Loucy (cell line): ENCODE data around the gene SOS1.

Experiments used
- H2AFZ ChIP-seq: fragments of 200-600 bp; sonication (generic); 2 replicates; pipeline ENCODE4 v1.6.0; 2016; ENCODE audit warnings: antibody characterized with exemption, mild to moderate bottlenecking, low read length, moderate library complexity
- H3F3A ChIP-seq: fragments of 200-600 bp; 2 replicates; pipeline ENCODE4 v1.6.0; 2016; ENCODE audit warnings: antibody characterized with exemption, low read depth, mild to moderate bottlenecking
- H3K27me3 ChIP-seq: fragments of 200-600 bp; sonication (generic); 2 replicates; pipeline ENCODE4 v1.6.1; 2014; ENCODE audit warnings: low read length, mild to moderate bottlenecking; ENCODE audit not compliant: insufficient read depth, poor library complexity, severe bottlenecking
- H3K36me3 ChIP-seq: fragments of 200-600 bp; sonication (generic); 2 replicates; pipeline ENCODE4 v1.6.1; 2016; ENCODE audit warnings: low read length; ENCODE audit not compliant: insufficient read depth
- H3K4me1 ChIP-seq: fragments of 200-600 bp; sonication (generic); 2 replicates; pipeline ENCODE4 v1.5.1; 2014; ENCODE audit warnings: low read length, mild to moderate bottlenecking; ENCODE audit not compliant: insufficient read depth, poor library complexity, severe bottlenecking
- H3K4me2 ChIP-seq: fragments of 200-600 bp; sonication (generic); 2 replicates; pipeline ENCODE4 v1.6.0; 2014; ENCODE audit warnings: antibody characterized with exemption, low read length, low read depth, mild to moderate bottlenecking; ENCODE audit not compliant: poor library complexity, severe bottlenecking
- H3K4me3 ChIP-seq: fragments of 200-600 bp; sonication (generic); 2 replicates; pipeline ENCODE4 v1.5.1; 2014; ENCODE audit warnings: low read length, mild to moderate bottlenecking, mixed read lengths; ENCODE audit not compliant: poor library complexity, severe bottlenecking
- H3K79me2 ChIP-seq: fragments of 200-600 bp; sonication (generic); 2 replicates; pipeline ENCODE4 v1.6.1; 2014; ENCODE audit warnings: low read length; ENCODE audit not compliant: insufficient read depth
- H3K9ac ChIP-seq: fragments of 200-600 bp; sonication (generic); 2 replicates; pipeline ENCODE4 v1.6.0; 2014; ENCODE audit warnings: mild to moderate bottlenecking, low read depth, low read length, moderate library complexity; ENCODE audit not compliant: poor library complexity, severe bottlenecking
- H3K9me2 ChIP-seq: fragments of 200-600 bp; sonication (generic); replicated peaks from 2 replicates; pipeline ENCODE4 v1.6.1; 2016; ENCODE audit warnings: low read depth, low read length, mixed read lengths
- H3K9me3 ChIP-seq: fragments of 200-600 bp; sonication (generic); 2 replicates; pipeline ENCODE4 v1.6.1; 2014; ENCODE audit warnings: mild to moderate bottlenecking, antibody characterized with exemption, low read length, low read depth; ENCODE audit not compliant: insufficient read depth
- H4K20me1 ChIP-seq: fragments of 200-600 bp; sonication (generic); 2 replicates; pipeline ENCODE4 v1.6.0; 2014; ENCODE audit warnings: antibody characterized with exemption, low read length, mild to moderate bottlenecking; ENCODE audit not compliant: insufficient read depth, poor library complexity, severe bottlenecking
- CTCF ChIP-seq: fragments of 200-600 bp; sonication (generic); conservative IDR thresholded peaks from 2 replicates; pipeline ENCODE4 v1.5.1; 2014; ENCODE audit warnings: mild to moderate bottlenecking, antibody characterized with exemption, low read length
- EZH2phosphoT487 ChIP-seq: fragments of 200-600 bp; IDR thresholded peaks from 2 replicates; pipeline ENCODE4 v1.6.1; 2018; ENCODE audit warnings: antibody characterized with exemption, mild to moderate bottlenecking, moderate library complexity, borderline replicate concordance

SOS1 gene

GRCh38 chr2:38959466-38959865 is 161.4 kb downstream of the SOS1 start:
- H3K79me2 ChIP-seq: no peaks in the 10 kb centered on the region
- H2AFZ ChIP-seq: no peak overlapping the region
- no peak overlapping the region for H3K4me3 ChIP-seq
- H3K9me2 ChIP-seq: no peaks in the 10 kb centered on the region
- no peaks in the 10 kb centered on the region for H4K20me1 ChIP-seq
- no peaks in the 10 kb centered on the region for H3K4me1 ChIP-seq
- TF ChIP-seq CTCF (no peak), EZH2phosphoT487 (no peak)
- H3K9me3 ChIP-seq: no peaks in the 10 kb centered on the region
- H3K27me3 ChIP-seq: no peaks in the 10 kb centered on the region
- H3F3A ChIP-seq: no peaks in the 10 kb centered on the region
- no peaks in the 10 kb centered on the region for H3K36me3 ChIP-seq
- H3K4me2 ChIP-seq: no peak overlapping the region
- H3K9ac ChIP-seq: no peak overlapping the region

- no peaks in the 10 kb centered on the region for H3K79me2 ChIP-seq
- no peak overlapping the region for H3K4me2 ChIP-seq
- H3K9me3 ChIP-seq: no peaks in the 10 kb centered on the region
- no peaks in the 10 kb centered on the region for H3K36me3 ChIP-seq
- no peak overlapping the region for H2AFZ ChIP-seq
- no peaks in the 10 kb centered on the region for H3K9me2 ChIP-seq
- H3K27me3 ChIP-seq: no peaks in the 10 kb centered on the region
- H3K4me1 ChIP-seq: no peaks in the 10 kb centered on the region
- no peak for TF ChIP-seq CTCF
- no peak for TF ChIP-seq EZH2phosphoT487
- no peaks in the 10 kb centered on the region for H4K20me1 ChIP-seq
- no peaks in the 10 kb centered on the region for H3F3A ChIP-seq
- no peak overlapping the region for H3K9ac ChIP-seq
- no peak overlapping the region for H3K4me3 ChIP-seq
Measured at GRCh38 chr2:38957972-38958371, 162.9 kb downstream of the SOS1 start.

GRCh38 chr2:38951766-38952165 is 169.1 kb downstream of the SOS1 start:
- TF ChIP-seq CTCF: no peak
- no peak for TF ChIP-seq EZH2phosphoT487
- H3K27me3 ChIP-seq: no peaks in the 10 kb centered on the region

More at GRCh38 chr2:38951766-38952165, 169.1 kb downstream of the SOS1 start:
- no peaks in the 10 kb centered on the region for H4K20me1 ChIP-seq
- H2AFZ ChIP-seq: no peak overlapping the region
- no peaks in the 10 kb centered on the region for H3K79me2 ChIP-seq
- H3F3A ChIP-seq: no peaks in the 10 kb centered on the region
- no peaks in the 10 kb centered on the region for H3K9me3 ChIP-seq
- H3K9ac ChIP-seq: no peak overlapping the region
- H3K4me1 ChIP-seq: no peaks in the 10 kb centered on the region
- no peaks in the 10 kb centered on the region for H3K36me3 ChIP-seq
- H3K4me3 ChIP-seq: no peak overlapping the region
- no peaks in the 10 kb centered on the region for H3K9me2 ChIP-seq
- H3K4me2 ChIP-seq: no peak overlapping the region
